Stimulated activated CD8-positive, alpha-beta memory T cell treated with anti-CD3 and anti-CD28 coated beads, Interleukin-15, amount 100 ng/mL, for 4 hours (primary cell): ENCODE results near the gene ZAP70.
A peak's percentile ranks its signal among the peaks of the same experiment; 100 is the strongest.

Source experiments
- DNase-seq, 2 donors: peaks; one replicate each; pipeline ENCODE4 v3.0.0-alpha.2; 2020; ENCODE audit warnings: low read depth in 2 of 2

The ZAP70 gene

DNA sequence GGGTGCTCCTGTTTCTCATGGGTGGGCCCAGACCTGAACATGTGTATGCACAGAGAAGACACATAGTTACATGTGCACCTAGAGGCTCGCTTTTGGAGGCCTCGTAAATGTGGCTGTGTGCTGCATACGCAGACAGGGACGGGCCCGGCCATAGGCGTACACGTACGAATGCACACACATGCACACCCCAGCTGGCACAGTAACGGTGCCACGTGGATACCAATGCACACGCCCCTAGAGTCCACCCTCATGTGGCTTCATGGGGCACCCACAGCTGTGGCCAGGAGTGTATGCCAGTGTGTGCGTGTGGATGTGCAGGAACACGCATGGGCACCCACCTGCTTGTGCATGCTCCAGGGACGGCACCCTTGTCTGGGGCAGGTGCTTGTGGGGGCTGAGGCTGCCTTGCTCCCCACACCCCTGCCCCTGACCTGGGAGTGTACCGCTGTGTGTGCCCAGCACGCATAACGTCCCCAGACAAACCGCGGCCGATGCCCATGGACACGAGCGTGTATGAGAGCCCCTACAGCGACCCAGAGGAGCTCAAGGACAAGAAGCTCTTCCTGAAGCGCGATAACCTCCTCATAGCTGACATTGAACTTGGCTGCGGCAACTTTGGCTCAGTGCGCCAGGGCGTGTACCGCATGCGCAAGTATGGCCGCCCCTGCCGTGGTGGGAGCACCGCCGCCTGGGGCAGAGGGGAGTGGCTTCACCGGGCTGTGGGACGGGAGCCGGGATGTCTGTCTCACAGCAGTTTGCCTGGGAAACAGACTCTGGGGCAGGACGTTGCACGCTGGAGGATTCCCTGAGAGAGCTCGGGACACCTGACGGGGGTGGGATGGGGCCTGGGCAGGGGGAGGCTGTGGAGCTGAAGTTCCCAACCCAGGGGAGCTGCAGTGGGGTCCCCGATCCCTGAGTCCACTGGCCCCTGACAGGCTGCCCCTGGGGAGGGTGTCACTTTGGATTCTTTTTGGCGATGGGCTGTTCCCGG lies 21.0 kb downstream of the ZAP70 start:
- DNase-seq, result no peak

DNA sequence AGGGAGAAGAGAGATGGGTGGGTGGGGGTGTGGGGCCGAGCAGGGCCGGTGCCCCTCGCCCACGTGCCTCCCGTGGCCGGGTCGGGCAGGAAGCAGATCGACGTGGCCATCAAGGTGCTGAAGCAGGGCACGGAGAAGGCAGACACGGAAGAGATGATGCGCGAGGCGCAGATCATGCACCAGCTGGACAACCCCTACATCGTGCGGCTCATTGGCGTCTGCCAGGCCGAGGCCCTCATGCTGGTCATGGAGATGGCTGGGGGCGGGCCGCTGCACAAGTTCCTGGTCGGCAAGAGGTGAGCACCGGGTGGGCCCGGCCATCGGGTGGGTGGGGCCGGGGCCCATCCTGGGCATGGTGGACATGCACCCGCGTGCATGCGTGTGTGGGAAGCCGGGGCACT lies 21.8 kb downstream of the ZAP70 start:
- no peak for DNase-seq

DNA sequence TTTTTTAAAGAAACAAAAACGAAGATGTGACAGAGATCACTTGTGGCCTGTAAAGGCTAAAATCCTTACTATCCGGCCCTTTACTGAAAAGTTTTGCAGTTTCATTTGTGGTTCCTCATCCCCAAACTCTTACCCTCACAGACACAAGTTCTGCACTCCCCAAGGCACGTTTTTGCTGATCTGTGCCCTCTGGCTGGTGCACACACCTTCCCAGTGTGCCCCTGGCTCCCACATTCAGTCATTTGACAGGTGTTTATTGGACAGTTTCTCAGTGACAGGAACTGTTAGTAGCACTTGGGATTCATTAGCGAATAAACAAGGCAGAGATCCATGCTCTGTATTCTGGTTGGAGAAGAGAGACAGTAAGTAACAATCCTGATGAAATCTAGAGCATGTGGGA lies 22.8 kb downstream of the ZAP70 start:
- DNase-seq, result no peak

DNA sequence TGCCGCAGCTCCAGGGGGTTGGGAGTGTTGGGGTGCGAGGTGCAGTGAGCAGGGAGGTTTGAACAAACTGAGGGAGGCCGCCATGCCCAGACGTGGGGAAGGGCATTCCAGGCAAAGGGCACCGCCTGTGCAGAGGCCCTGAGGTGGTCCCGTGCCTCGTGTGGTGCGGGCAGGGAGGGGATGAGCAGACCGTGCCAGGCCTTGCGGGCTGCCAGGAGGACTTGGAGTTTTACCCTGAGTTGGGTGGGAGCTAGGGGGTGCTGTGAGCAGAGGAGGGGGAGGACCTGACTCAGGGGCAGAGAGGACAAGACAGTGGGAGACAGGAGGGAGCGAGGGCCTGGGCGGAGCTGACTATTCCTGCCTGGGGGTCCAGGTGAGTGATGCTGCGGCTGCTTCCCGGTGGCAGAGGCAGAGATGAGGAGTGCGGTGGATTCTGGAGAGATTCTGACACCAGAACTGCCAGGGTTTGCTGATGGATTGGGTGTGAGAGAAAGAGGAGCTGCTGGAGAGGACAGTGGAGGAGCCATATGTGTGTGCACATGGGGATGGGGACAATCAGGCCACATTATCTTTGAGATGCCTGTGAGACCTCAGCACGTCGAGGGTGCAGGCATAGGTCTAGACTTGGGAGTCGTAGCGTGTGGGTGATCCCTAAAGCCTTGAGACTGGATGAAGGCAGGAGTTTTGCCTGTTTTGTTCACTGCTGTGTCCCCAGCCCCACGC lies 23.4 kb downstream of the ZAP70 start:
- no peak for DNase-seq

DNA sequence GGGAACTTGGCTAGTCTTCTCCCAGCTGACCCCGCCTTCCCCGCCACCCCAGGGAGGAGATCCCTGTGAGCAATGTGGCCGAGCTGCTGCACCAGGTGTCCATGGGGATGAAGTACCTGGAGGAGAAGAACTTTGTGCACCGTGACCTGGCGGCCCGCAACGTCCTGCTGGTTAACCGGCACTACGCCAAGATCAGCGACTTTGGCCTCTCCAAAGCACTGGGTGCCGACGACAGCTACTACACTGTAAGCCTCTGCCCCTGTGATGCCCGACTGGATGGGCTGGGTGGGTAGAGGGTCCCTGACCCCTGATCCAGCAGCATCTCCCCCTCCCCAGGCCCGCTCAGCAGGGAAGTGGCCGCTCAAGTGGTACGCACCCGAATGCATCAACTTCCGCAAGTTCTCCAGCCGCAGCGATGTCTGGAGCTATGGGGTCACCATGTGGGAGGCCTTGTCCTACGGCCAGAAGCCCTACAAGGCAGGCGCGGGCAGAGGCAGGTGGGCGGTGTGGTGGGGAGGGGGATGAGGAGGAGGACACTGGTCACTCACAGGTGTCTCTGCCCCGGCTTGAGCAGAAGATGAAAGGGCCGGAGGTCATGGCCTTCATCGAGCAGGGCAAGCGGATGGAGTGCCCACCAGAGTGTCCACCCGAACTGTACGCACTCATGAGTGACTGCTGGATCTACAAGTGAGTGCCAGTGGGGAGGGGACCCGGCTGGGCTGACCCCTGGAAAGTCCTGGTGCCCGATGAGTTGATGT lies 24.2 kb downstream of the ZAP70 start:
- no peak for DNase-seq

DNA sequence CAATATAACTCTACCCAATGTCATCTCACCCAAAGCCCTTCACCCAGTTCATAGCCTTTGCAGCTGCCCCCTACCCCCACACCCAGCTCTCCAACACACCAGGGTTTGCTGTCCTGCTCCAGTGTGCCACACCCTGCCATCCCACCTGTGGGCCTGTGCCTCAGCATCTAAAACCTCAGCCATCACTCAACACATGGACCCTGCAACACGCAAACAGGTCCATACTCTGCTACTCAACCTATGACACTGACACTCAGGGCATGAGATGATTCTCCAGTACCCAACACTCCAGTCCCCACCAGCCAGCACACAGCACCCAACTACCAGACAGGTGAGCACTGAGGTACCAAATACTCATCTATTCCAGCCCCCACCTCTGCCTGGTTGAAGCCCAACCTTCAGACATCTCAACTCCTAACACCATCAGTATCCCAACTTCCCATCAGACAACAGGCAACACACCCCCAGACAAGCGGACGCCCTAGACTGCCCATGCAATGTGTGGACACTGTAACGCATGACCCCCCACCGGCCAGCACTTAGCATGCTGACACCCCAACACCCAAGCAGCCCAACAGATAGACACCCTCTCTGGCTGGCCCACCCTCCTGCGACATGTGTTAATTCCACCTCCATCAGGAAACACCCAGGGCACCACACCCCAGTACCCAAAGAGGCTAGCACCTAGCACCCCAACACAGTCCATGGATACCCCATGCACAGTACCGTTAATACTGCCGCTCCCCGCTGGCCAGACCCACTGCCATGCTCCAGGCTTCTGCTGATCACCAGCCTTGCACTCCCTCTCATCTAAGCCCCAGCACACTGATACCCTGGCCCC lies 25.0 kb downstream of the ZAP70 start:
- DNase-seq, result no peak

DNA sequence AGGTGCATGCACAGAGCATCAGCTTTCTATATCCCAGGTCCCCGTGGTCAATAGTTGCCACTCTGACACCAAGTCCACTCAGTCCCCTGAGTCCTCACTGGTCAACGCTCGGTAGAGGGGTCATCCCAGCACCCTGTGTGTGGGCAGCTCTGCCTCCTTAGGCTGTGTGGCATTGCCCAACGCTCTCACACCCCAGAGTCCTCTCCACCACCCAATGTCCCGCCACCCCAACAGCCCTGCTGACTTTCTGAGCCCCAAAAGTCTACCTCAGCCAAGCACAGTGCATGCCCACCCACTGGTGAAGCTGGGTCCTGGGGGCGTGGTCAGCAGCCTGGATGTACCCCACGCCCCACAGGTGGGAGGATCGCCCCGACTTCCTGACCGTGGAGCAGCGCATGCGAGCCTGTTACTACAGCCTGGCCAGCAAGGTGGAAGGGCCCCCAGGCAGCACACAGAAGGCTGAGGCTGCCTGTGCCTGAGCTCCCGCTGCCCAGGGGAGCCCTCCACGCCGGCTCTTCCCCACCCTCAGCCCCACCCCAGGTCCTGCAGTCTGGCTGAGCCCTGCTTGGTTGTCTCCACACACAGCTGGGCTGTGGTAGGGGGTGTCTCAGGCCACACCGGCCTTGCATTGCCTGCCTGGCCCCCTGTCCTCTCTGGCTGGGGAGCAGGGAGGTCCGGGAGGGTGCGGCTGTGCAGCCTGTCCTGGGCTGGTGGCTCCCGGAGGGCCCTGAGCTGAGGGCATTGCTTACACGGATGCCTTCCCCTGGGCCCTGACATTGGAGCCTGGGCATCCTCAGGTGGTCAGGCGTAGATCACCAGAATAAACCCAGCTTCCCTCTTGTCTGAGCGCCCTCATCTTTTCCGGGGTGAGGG lies 25.9 kb downstream of the ZAP70 start:
- DNase-seq, result no peak

DNA sequence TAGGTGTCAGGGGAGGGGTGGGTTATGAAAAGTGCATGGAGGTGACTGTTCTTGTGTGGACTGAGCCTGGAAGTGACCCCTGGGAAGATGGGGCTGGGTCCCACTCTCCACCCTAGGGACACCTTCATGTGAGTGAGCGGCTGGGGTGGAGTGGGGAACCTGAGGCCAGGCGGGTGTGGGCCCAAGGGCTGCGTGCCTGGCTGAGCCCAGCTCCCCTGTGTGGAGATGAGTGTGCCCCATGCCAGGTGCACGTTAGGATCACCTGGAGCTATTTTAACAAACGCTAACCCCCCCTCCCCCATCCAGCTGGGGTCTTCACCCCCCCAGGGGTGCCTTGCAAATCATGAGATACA lies 26.5 kb downstream of the ZAP70 start:
- DNase-seq, result no peak

DNA sequence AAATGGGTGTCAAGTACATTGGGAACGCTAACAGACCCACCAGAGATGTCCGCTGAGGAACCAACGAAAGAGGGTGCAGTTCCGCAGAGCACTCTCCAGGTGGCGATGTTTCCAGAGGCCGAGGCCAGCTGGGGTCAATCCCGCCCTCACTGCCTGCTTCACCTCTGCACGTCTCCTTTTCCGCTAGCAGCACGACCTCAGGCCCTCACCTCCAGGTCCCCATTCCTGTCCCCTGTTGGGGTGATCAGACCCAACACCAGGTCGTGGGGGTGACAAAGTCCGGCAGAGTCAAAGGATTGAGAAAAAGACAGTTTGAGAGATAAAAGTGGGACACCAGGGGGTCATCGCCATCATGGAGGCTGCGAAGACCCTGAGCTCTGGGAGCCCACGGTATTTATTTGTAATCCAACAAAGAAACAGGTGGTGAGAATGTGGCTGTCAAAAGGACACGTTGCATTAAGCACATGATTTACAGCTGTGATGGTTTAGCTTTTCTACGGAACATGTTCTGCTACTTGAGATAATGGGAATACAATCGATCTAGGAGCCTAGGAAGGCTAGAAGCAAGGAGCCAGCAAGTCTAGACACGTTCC lies 27.3 kb downstream of the ZAP70 start:
- no peak for DNase-seq

DNA sequence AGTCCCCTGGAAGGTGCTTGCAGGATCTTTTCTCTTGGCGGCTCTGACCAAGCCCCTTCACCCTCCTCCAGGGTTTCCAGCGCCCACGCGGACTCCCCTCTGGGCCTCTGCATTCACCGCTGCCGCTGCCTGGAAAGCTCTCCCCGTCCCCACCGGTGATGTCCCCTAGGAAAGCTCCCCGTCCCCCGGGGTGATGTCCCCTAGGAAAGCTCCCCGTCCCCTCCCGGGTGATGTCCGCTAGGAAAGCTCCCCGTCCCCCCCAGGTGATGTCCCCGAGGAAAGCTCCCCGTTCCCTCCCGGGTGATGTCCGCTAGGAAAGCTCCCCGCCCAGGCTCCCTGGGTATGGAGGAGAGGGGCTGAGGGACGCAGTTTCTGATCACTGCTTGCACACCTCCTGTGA lies 27.9 kb downstream of the ZAP70 start:
- DNase-seq, result no peak

DNA sequence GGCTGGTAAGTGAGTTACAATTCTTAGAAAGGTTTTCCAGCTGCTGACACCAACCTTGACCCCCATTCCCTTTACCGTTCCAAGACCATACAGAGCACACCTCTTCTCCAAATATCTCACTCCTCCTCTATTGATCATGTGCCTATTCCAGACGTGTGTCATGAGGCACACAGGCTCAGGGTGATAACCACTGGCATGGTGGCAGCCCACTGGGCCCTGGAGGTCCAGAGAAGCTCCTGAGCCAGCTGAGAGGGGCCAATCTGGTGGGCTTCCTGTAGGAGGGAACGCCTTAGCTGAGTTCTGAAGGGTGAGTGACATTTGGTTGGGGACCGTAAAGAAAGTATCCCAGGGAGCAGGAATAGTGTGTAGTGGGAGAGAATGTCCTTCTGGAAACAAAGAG lies 28.3 kb downstream of the ZAP70 start:
- DNase-seq, result no peak

DNA sequence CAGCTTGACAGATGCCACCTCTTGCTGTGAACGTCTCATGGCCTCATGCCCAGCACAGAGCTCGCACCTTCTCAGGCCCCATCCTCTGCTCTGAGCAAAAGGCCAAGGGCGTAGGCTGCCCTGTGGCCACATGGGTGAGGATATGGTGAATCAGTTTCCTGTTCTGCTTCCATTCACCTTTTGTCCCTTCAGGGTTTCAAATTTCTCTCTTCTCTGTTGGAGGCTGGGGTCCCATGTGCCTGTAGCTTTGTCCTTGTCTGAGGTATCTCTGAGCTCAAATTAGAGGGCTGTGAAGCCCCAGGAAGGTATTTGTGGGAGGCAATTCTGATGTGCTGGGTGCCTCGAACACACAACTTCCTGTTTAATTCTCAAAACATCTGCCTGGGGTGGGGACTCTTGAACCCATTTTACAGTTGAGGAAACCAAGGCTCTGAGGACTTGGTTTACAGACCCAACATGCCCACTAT lies 29.0 kb downstream of the ZAP70 start:
- DNase-seq, result peak in 1 of 2 donors; percentile 30

DNA sequence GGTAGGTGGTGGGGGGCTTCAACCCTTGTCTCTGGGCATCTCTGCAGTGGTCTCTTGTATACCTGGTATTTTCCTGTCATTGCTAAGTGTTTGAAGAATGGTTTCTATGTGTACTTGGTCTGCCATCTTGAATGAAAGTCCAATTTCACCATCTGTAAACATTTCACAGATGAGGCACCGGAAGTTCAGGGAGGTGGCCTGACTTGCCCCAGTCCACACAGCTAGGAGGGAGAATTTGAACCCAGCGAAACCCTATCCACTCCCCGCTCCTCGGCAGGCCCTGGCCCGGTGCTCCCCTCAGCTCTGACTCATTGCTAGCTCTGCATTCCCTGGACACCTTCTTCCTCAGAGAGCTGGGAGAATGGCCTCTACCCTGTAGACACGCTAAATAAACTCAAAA lies 30.5 kb downstream of the ZAP70 start:
- DNase-seq, result no peak

DNA sequence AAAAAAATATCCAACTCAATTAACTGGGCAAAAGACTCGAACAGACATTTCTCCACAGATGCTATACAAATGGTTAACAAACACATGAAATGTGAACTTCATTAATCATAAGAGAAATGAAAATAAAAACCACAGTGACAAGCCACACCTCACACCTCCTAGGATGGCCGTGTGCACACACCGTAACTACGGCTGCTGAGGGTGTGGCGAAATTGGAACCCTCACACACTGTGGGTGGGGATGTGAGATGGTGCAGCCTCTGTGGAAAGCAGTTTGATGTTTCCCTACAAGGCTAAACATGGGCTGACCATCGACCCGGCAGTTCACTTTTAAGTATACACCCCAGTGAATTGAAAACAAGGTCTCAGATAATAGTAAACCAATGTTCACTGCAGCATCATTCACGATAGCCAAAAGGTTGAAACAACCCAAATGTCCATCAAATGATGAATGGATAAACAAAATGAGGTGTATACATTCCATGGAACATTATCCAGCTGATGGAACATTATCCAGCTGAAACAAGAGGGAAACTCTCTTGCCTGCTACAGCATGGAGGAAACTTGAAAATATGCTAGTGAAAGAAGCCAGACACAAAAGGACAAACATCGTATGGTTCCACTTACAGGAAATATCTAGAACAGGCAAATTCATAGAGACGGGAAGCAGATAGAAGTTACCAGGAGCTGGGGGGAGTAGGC lies 32.2 kb downstream of the ZAP70 start:
- peak in 1 of 2 donors; percentile 29 for DNase-seq

DNA sequence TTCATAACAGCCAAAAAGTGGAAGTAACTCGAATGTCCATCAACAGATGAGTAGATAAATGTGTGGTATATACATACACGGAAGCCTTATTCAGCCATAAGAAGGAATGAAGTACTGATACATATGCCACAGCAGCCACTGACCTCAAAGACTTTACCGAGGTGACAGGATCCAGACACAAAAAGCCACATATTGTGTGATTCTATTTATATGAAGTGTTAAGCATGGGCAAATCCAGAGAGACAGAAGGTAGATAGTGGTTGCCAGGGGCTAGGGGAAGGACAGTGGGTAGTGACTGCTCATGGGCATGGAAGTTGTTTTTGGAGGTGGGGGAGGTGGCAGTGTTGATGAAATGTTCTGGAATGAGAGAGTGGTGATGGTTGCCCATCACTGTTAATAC lies 33.9 kb downstream of the ZAP70 start:
- no peak for DNase-seq

DNA sequence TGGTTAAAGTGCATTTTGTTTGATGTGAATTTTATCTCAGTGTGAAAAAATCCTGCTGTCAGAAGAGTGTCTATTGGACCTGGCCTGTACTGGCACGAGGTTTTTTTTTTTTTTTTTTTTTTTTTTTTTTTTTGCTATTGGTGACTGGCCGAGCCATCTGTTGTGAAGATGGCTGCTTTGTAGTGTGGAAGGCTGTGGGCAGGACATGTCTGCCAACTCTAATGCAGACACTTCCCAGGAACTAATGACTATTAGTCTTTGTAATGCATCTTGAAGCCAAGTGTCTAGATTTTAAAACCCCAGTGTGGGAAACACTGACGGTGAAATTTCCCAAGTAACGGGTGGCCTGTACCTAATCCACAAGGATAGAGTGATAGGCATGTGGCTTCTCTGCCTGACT lies 34.3 kb downstream of the ZAP70 start:
- DNase-seq, result no peak

DNA sequence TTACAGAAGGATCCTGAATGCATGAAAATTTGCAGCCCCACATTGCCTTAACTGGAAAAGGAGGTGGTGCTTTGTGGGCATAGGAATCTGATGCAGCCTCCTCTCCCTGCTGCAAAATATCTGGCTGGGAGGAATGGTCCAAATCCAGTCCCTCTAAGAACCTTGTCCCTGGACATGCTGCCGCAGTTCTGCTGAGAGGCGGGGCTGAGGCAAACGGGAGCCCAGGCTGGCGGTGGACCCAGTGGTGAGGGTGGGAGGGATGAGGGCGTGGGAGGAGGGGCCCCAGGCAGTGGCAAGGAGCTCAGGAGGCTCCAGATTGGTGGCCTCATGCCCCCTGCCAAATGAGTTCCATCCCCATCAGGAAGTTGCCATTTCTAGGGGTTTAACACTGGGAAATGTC lies 36.2 kb downstream of the ZAP70 start:
- DNase-seq, result no peak

DNA sequence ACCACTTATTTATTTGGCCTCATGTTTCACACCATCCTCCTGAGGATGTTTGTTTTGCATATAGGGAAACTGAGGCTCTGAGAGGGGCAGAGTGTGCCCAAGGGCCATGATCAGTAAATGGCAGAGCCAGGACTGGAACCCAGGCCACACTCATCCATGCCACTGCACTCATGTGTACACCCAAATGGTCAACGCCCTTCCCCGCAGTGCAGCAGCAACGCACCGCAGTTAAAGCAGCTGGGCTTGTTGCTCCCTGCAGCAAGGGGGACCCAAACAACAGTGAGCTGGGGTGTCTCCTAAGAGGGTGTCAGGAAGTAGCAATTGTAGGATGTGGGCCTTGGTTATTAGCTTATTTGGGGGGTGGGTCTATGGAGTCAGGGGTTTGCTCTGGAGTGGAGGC lies 36.6 kb downstream of the ZAP70 start:
- DNase-seq, result no peak

DNA sequence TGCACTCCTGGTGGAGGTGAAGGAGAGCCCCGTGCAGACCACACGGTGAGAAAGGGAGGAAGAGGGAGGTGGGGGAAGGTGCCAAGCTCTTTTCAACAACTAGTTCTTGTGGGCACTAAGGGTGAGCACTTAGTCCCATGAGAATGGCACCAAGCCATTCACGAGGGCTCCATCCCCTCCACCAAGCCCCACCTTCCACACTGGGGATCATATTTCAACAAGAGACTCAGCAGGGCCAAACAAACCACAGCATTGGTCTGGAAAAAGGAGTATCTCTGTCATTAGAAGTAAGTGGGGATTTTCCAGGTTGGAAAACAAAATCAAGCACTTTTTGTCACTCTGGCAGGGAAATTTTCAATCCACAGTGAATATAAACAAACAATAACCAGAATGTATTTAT lies 38.4 kb downstream of the ZAP70 start:
- no peak for DNase-seq
